ENCODE data around the gene CDK18. TPM values are rescaled to one million over a fixed set of nuclear protein-coding genes. Genes with fewer than 3 reads are reported as not detected.

The CDK18 gene
- polyA plus RNA-seq, 6 donors from 2014 or later, result 0.40 to 1.4 (median 0.50) TPM; not detected in 2

GRCh38 chr1:205545001-205545919 is 40.8 kb downstream of the CDK18 start:
- Mint-ChIP-seq H3K27me3 (peaks cover 55 to 71% (median 65%) of the 10 kb centered on the region in 3 donors), H3K4me1 (peaks cover 4 to 9% (median 5%) of the 10 kb centered on the region in 3 donors), H3K36me3 (no peaks in the 10 kb centered on the region), H3K4me3 (no peak overlapping the region), H3K9me3 (no peaks in the 10 kb centered on the region), H3K27ac (no peak overlapping the region)
- ATAC-seq (ENCODE audit: low read depth in 2 of 2) (no peak), DNase-seq (no peak)

GRCh38 chr1:205545991-205546390 is 41.5 kb downstream of the CDK18 start:
- no peak for ATAC-seq (ENCODE audit: low read depth in 2 of 2)
- H3K36me3 Mint-ChIP-seq, result no peaks in the 10 kb centered on the region

GRCh38 chr1:205546541-205546940 is 42.1 kb downstream of the CDK18 start:
- DNase-seq, result no peak
- Mint-ChIP-seq H3K36me3 (no peaks in the 10 kb centered on the region), H3K4me3 (no peak overlapping the region), H3K9me3 (no peaks in the 10 kb centered on the region), H3K27ac (no peak overlapping the region), H3K4me1 (peaks cover 4 to 9% (median 5%) of the 10 kb centered on the region in 3 donors), H3K27me3 (peaks cover 48 to 70% (median 65%) of the 10 kb centered on the region in 3 donors)
- ATAC-seq (ENCODE audit: low read depth in 2 of 2), result no peak

More at GRCh38 chr1:205545991-205546390, 41.5 kb downstream of the CDK18 start:
- no peak overlapping the region for H3K27ac Mint-ChIP-seq
- H3K4me1 Mint-ChIP-seq, result peaks cover 4 to 9% (median 5%) of the 10 kb centered on the region in 3 donors
- DNase-seq, result no peak
- H3K9me3 Mint-ChIP-seq, result no peaks in the 10 kb centered on the region
- H3K4me3 Mint-ChIP-seq, result no peak overlapping the region
- peaks cover 53 to 71% (median 70%) of the 10 kb centered on the region in 3 donors for H3K27me3 Mint-ChIP-seq

GRCh38 chr1:205547936-205548827 is 43.7 kb downstream of the CDK18 start:
- peaks cover 4 to 6% (median 5%) of the 10 kb centered on the region in 3 donors for H3K4me1 Mint-ChIP-seq
- H3K36me3 Mint-ChIP-seq, result no peaks in the 10 kb centered on the region
- no peak for ATAC-seq (ENCODE audit: low read depth in 2 of 2)
- H3K27ac Mint-ChIP-seq, result no peak overlapping the region
- no peak for DNase-seq
- peaks cover 0 to 6% (median 0%) of the 10 kb centered on the region in 7 donors for H3K9me3 Mint-ChIP-seq
- H3K27me3 Mint-ChIP-seq, result peaks cover 50 to 64% (median 61%) of the 10 kb centered on the region in 3 donors
- H3K4me3 Mint-ChIP-seq, result no peak overlapping the region

- ATAC-seq (ENCODE audit: low read depth in 2 of 2) (no peak), DNase-seq (no peak)
- H3K4me1 Mint-ChIP-seq, result no peaks in the 10 kb centered on the region
- H3K4me3 Mint-ChIP-seq, result no peak overlapping the region
- H3K27me3 Mint-ChIP-seq, result peaks cover 41 to 66% (median 60%) of the 10 kb centered on the region in 3 donors
- peaks cover 8 to 17% of the 10 kb centered on the region in 2 donors for H3K36me3 Mint-ChIP-seq
- H3K27ac Mint-ChIP-seq, result no peak overlapping the region
- peaks cover 8 to 26% (median 20%) of the 10 kb centered on the region in 7 donors for H3K9me3 Mint-ChIP-seq
These were observed 49.8 kb downstream of the CDK18 start for GRCh38 chr1:205554026-205554811.

- Mint-ChIP-seq H3K9me3 (peaks cover 5 to 32% (median 23%) of the 10 kb centered on the region in 7 donors), H3K4me3 (no peak overlapping the region), H3K27me3 (peaks cover 19 to 61% (median 36%) of the 10 kb centered on the region in 3 donors), H3K36me3 (no peaks in the 10 kb centered on the region), H3K27ac (no peak overlapping the region), H3K4me1 (peaks cover 0 to 3% (median 2%) of the 10 kb centered on the region in 3 donors)
- DNase-seq (peak; percentile 9), ATAC-seq (ENCODE audit: low read depth in 2 of 2) (peak; percentile 73 to 79)
These were observed 57.2 kb downstream of the CDK18 start for GRCh38 chr1:205561501-205562203.

- Mint-ChIP-seq H3K27ac (peak overlapping the region in 1 of 6 donors; percentile 31), H3K4me3 (no peak overlapping the region), H3K4me1 (peaks cover under 1 to 6% (median 3%) of the 10 kb centered on the region in 3 donors), H3K36me3 (no peaks in the 10 kb centered on the region), H3K27me3 (peaks cover 34 to 62% (median 34%) of the 10 kb centered on the region in 3 donors), H3K9me3 (peaks cover 5 to 25% (median 23%) of the 10 kb centered on the region in 7 donors)
- DNase-seq (no peak), ATAC-seq (ENCODE audit: low read depth in 2 of 2) (no peak)
These were observed 59.5 kb downstream of the CDK18 start for GRCh38 chr1:205563927-205564441.

- DNase-seq, result no peak
- H3K27me3 Mint-ChIP-seq, result peaks cover 40 to 75% (median 49%) of the 10 kb centered on the region in 3 donors
- no peak for ATAC-seq (ENCODE audit: low read depth in 2 of 2)
- H3K4me1 Mint-ChIP-seq, result peaks cover 0 to 8% (median 6%) of the 10 kb centered on the region in 3 donors
- H3K27ac Mint-ChIP-seq, result no peak overlapping the region
- H3K4me3 Mint-ChIP-seq, result no peak overlapping the region
- peaks cover 3 to 18% (median 15%) of the 10 kb centered on the region in 7 donors for H3K9me3 Mint-ChIP-seq
- H3K36me3 Mint-ChIP-seq, result no peaks in the 10 kb centered on the region
These were observed 61.3 kb downstream of the CDK18 start for GRCh38 chr1:205565799-205566198.

- Mint-ChIP-seq H3K4me1 (peaks cover 0 to 6% (median 6%) of the 10 kb centered on the region in 3 donors), H3K27me3 (peaks cover 47 to 83% (median 68%) of the 10 kb centered on the region in 3 donors), H3K36me3 (no peaks in the 10 kb centered on the region)
These were observed 63.2 kb downstream of the CDK18 start for GRCh38 chr1:205567716-205568115.

GRCh38 chr1:205568135-205568468 is 63.6 kb downstream of the CDK18 start:
- Mint-ChIP-seq H3K4me3 (peak overlapping the region; percentile 61 to 88 (median 72)), H3K27me3 (peaks cover 48 to 85% (median 72%) of the 10 kb centered on the region in 3 donors), H3K4me1 (peaks cover 0 to 6% (median 6%) of the 10 kb centered on the region in 3 donors), H3K27ac (peak overlapping the region in 1 of 6 donors; percentile 3), H3K9me3 (no peaks in the 10 kb centered on the region), H3K36me3 (no peaks in the 10 kb centered on the region)
- DNase-seq (no peak), ATAC-seq (ENCODE audit: low read depth in 2 of 2) (no peak)

More at GRCh38 chr1:205567716-205568115, 63.2 kb downstream of the CDK18 start:
- no peak for DNase-seq
- no peak for ATAC-seq (ENCODE audit: low read depth in 2 of 2)
- Mint-ChIP-seq H3K9me3 (no peaks in the 10 kb centered on the region), H3K4me3 (peak overlapping the region in 4 of 8 donors; percentile 15 to 75 (median 42)), H3K27ac (peak overlapping the region in 1 of 6 donors; percentile 3)

- Mint-ChIP-seq H3K36me3 (no peaks in the 10 kb centered on the region), H3K9me3 (no peaks in the 10 kb centered on the region), H3K27me3 (peaks cover 48 to 81% (median 69%) of the 10 kb centered on the region in 3 donors), H3K4me1 (peaks cover 0 to 6% (median 6%) of the 10 kb centered on the region in 3 donors), H3K27ac (peak overlapping the region in 1 of 6 donors; percentile 9), H3K4me3 (peak overlapping the region; percentile 61 to 89 (median 81))
- DNase-seq (no peak), ATAC-seq (ENCODE audit: low read depth in 2 of 2) (peak; percentile 61 to 68)
These were observed 64.2 kb downstream of the CDK18 start for GRCh38 chr1:205568469-205569361.
